Brain pericyte (primary cell): ENCODE data around the gene MSANTD7.
"Not testable (repeated sequence)": the region's sequence is repeated elsewhere in the genome, so short reads cannot be mapped to it uniquely, and the experiment has no call there.

Experiments
- DNase-seq: peaks from one replicate; pipeline ENCODE4 v3.0.0-alpha.2; 2012; ENCODE audit warnings: low read depth, low spot score

Gene MSANTD7

GRCh38 chr10:14837003-14837756 lies 926 bp upstream of the MSANTD7 start:
- no peak for DNase-seq

- DNase-seq, result no peak
Observed at GRCh38 chr10:14838582-14839304, 637 bp downstream of the MSANTD7 start.

GRCh38 chr10:14839305-14839695 lies 1.2 kb downstream of the MSANTD7 start:
- no peak for DNase-seq

- DNase-seq, result no peak
Observed at GRCh38 chr10:14840178-14840577, 2.1 kb downstream of the MSANTD7 start.

GRCh38 chr10:14843327-14843988 lies 5.4 kb downstream of the MSANTD7 start:
- DNase-seq, result no peak

- DNase-seq, result no peak
Observed at GRCh38 chr10:14844948-14845347, 6.8 kb downstream of the MSANTD7 start.

- DNase-seq, result no peak
Observed at GRCh38 chr10:14852236-14852635, 14.1 kb downstream of the MSANTD7 start.

GRCh38 chr10:14855453-14855852 lies 17.3 kb downstream of the MSANTD7 start:
- DNase-seq, result no peak

- no peak for DNase-seq
Observed at GRCh38 chr10:14858338-14858960, 20.3 kb downstream of the MSANTD7 start.

- no peak for DNase-seq
Observed at GRCh38 chr10:14859043-14859442, 20.9 kb downstream of the MSANTD7 start.

GRCh38 chr10:14859775-14860174 lies 21.7 kb downstream of the MSANTD7 start:
- no peak for DNase-seq

- no peak for DNase-seq
Observed at GRCh38 chr10:14860791-14861190, 22.7 kb downstream of the MSANTD7 start.

- not testable (repeated sequence) for DNase-seq
Observed at GRCh38 chr10:14864466-14864865, 26.4 kb downstream of the MSANTD7 start.

GRCh38 chr10:14864871-14865270 lies 26.8 kb downstream of the MSANTD7 start:
- DNase-seq, result not testable (repeated sequence)

GRCh38 chr10:14873090-14873760 lies 35.1 kb downstream of the MSANTD7 start:
- no peak for DNase-seq

- DNase-seq, result no peak
Observed at GRCh38 chr10:14875941-14876340, 37.8 kb downstream of the MSANTD7 start.

- no peak for DNase-seq
Observed at GRCh38 chr10:14876764-14877163, 38.7 kb downstream of the MSANTD7 start.

GRCh38 chr10:14878266-14879123 lies 40.4 kb downstream of the MSANTD7 start, which contains the start of gene SUV39H2:
SUV39H2 (plus strand) TSS chr10:14878866; CDS start chr10:14878889, 23 bp downstream.
- peak; percentile 79 for DNase-seq

- DNase-seq, result no peak
Observed at GRCh38 chr10:14879124-14879927, 41.2 kb downstream of the MSANTD7 start.

GRCh38 chr10:14879928-14880193 lies 41.8 kb downstream of the MSANTD7 start:
- no peak for DNase-seq
